Measurements from ENCODE around the gene MDGA2. TPM values are rescaled to one million over a fixed set of nuclear protein-coding genes. Genes with fewer than 3 reads are reported as not detected.

The MDGA2 gene
- total and polyA plus RNA-seq, 9 of the 15 experiments (the other 6 are each of a cell fraction or from before 2014, with no cell fraction given) = 0.01 to 0.18 (median 0.03) TPM; not detected in 5

DNA sequence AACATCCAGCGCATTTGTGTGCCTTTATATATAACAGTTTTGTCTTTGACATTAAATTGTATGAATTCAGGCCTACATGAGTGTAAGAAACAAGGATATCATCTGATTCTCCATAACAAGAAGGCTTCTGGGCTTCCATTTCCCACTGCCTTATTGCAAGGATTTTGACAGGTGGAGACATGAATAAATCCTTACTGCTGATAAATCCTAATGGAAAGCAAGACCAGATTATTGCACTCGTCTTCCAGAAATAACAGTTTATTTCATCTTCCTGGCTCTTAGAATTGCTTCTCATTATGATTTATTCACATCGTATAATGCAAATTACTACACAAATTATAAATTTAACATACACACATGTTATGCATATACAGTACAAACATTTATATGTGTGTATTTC, 348.1 kb downstream of the MDGA2 start:
- POLR2A ChIA-PET = no interaction called here
- 0% methylated on average over 3 of the region's 3 CpGs for WGBS (ENCODE audit: insufficient coverage, low coverage, missing lambda C conversion rate)
- no peak for DNase-seq (ENCODE audit: extremely low read depth in 1 of 4, low spot score in 3 of 4)

More for the DNA sequence above, 348.1 kb downstream of the MDGA2 start:
- Histone ChIP-seq H3K4me1 (replicated peaks in 1 of 2; ENCODE audit: control insufficient read depth in 2 of 2, insufficient read depth in 2 of 2, low read length in 2 of 2) (no peaks in the 10 kb centered on the region), H3K27ac (ENCODE audit: extremely low read depth, low read depth, low read length) (no peak overlapping the region), H3K4me3 (no peak overlapping the region), H3K27me3 (ENCODE audit: control insufficient read depth in 2 of 2, insufficient read depth in 2 of 2, low read length in 2 of 2) (no peaks in the 10 kb centered on the region), H3K9ac (ENCODE audit: insufficient read depth in 1 of 2, low read depth in 2 of 2, low read length in 2 of 2) (no peak overlapping the region), H4K20me1 (replicated peaks; ENCODE audit: control insufficient read depth, insufficient read depth, low read length) (no peaks in the 10 kb centered on the region), H2AFZ (ENCODE audit: low read depth, low read length) (no peak overlapping the region), H3K9me3 (replicated peaks; ENCODE audit: control insufficient read depth, insufficient read depth, low read depth, low read length) (no peaks in the 10 kb centered on the region), H3K79me2 (ENCODE audit: control insufficient read depth, insufficient read depth, low read length) (no peaks in the 10 kb centered on the region), H3K9me1 (ENCODE audit: control insufficient read depth, insufficient read depth, low read length) (no peaks in the 10 kb centered on the region), H3K36me3 (ENCODE audit: control insufficient read depth, insufficient read depth, low read length) (no peaks in the 10 kb centered on the region), H3K4me2 (ENCODE audit: insufficient read depth, low read length) (no peak overlapping the region)
- in situ Hi-C loops (cut with MboI) = no loop called here
- no TSS peak for BruUV-seq (replicated peaks)
- no peak for FAIRE-seq
- no peak for TF ChIP-seq ARNT (IDR thresholded peaks at IDR 0.05)
- TF ChIP-seq BRF1 (IDR thresholded peaks at IDR 0.05; ENCODE audit: borderline replicate concordance, extremely low read depth, insufficient read length) = no peak
- TF ChIP-seq ASH1L (IDR thresholded peaks at IDR 0.05; ENCODE audit: borderline replicate concordance, low read depth, partially characterized antibody) = no peak
- no peak for TF ChIP-seq E2F1 (CRISPR knock-in tag; IDR thresholded peaks at IDR 0.05)
- TF ChIP-seq, protein P1, sequence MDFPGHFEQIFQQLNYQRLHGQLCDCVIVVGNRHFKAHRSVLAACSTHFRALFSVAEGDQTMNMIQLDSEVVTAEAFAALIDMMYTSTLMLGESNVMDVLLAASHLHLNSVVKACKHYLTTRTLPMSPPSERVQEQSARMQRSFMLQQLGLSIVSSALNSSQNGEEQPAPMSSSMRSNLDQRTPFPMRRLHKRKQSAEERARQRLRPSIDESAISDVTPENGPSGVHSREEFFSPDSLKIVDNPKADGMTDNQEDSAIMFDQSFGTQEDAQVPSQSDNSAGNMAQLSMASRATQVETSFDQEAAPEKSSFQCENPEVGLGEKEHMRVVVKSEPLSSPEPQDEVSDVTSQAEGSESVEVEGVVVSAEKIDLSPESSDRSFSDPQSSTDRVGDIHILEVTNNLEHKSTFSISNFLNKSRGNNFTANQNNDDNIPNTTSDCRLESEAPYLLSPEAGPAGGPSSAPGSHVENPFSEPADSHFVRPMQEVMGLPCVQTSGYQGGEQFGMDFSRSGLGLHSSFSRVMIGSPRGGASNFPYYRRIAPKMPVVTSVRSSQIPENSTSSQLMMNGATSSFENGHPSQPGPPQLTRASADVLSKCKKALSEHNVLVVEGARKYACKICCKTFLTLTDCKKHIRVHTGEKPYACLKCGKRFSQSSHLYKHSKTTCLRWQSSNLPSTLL (IDR thresholded peaks at IDR 0.05) = no peak
- no peak for TF ChIP-seq MTF1 (CRISPR knock-in tag; IDR thresholded peaks at IDR 0.05; ENCODE audit: borderline replicate concordance)
- no peak for TF ChIP-seq SRSF3 (IDR thresholded peaks at IDR 0.05; ENCODE audit: insufficient read depth, low read length)
- intact Hi-C loops (cut with micrococcal nuclease) = no loop called here
- no peak for ATAC-seq
- CTCF ChIA-PET (ENCODE audit: low intra/inter-chr PET ratio) = no interaction called here

All from K562 (cell line).